ENCODE measurements around the gene SDR9C7. TPM values are rescaled to one million over a fixed set of nuclear protein-coding genes. Genes with fewer than 3 reads are reported as not detected.
"Not testable (repeated sequence)": the region's sequence is repeated elsewhere in the genome, so short reads cannot be mapped to it uniquely, and the experiment has no call there.

The SDR9C7 gene
- total and polyA plus RNA-seq, 2 of the 8 experiments (the other 6 are each of a cell fraction or from before 2014, with no cell fraction given): 0.11 TPM; not detected in 1

DNA sequence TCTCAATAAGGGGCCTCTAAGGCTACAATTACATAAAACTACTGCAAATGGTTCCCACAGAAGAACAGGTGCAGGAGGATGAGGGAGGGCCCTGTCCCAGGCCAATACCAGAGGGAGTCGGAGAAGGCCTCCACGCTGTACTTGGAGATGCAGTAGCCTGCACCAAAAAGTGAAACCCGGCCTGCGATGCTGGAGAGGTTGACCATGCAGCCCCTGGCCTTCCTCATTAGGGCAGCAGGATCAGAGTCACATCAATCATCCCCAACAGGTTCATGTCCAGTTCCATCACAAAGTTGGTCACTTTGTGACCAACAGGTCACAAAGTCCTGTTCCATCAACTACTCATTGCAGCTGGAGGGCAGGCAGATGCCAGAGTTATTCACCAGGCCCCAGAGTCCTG is 49.2 kb upstream of the SDR9C7 start (continued):
- TF ChIP-seq RXRA (IDR thresholded peaks at IDR 0.05; ENCODE audit: insufficient read depth, low read depth, low read length): no peak
- TF ChIP-seq TEAD4 (IDR thresholded peaks at IDR 0.05; ENCODE audit: low read depth, low read length): no peak
- TF ChIP-seq SUZ12 (IDR thresholded peaks at IDR 0.05; ENCODE audit: low read length): no peak
- no peak for TF ChIP-seq FOSL1 (IDR thresholded peaks at IDR 0.05; ENCODE audit: insufficient read depth, low read depth, low read length)

DNA sequence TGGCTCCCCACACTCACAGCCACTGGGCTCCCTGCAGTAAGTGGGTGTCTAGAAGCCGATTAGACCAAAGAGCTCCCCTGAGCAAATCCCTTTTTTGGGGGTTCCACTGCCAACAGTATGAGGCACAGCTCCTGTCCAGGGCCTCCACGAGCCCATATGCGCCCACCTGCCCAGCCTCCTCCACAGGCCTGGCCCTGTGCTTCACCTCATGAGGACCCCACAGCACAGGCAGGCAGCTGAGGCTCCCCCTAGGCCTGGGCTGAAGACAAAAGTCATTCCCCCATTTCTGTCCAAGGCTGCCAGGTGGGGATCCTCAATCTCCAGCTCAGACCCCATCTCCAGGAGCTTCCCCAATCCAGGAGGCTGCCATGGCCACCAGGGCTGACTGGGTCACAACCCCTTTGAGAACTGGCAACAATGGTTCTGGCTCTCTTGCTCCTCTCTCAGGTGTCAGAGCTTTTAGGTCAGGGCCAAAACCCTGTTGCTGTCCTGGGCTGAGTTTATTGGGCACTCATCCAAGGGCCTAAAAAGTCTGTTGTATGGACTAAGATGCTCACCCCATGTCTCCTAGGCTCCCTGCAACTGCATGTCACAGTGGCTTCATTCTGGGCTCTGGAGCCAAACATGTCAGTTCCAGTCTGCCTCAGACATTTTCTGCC is 48.5 kb upstream of the SDR9C7 start:
- H3K23ac ChIP-seq (ENCODE audit: insufficient read length); H3K4me2 ChIP-seq (ENCODE audit: insufficient read depth in 1 of 2, low read depth in 2 of 2, low read length in 2 of 2); H3K18ac ChIP-seq (ENCODE audit: extremely low read depth, low read length); H2BK12ac ChIP-seq (ENCODE audit: low read depth, low read length); H3K4me1 ChIP-seq (replicated peaks in 1 of 4; ENCODE audit: control insufficient read depth in 3 of 4, insufficient read depth in 4 of 4, low read length in 3 of 4); H3K27me3 ChIP-seq (replicated peaks in 1 of 4; ENCODE audit: control insufficient read depth in 3 of 4, extremely low read depth in 1 of 4, insufficient read depth in 3 of 4, low read length in 3 of 4); H3K27ac ChIP-seq (ENCODE audit: low read depth, low read length); H4K8ac ChIP-seq (ENCODE audit: extremely low read depth, insufficient read depth, low read length); H2BK120ac ChIP-seq (replicated peaks; ENCODE audit: low read depth, low read length); POLR2A ChIA-PET (ENCODE audit: partially characterized antibody); H4K91ac ChIP-seq (replicated peaks; ENCODE audit: insufficient read length, low read length); H2BK5ac ChIP-seq (ENCODE audit: low read depth, low read length); H2AK5ac ChIP-seq (ENCODE audit: low read depth, low read length); H4K20me1 ChIP-seq (replicated peaks in 1 of 2; ENCODE audit: control insufficient read depth in 1 of 2, insufficient read depth in 2 of 2, low read length in 2 of 2); H3K14ac ChIP-seq (ENCODE audit: insufficient read length); H3K23me2 ChIP-seq (ENCODE audit: low read depth, low read length); H3K56ac ChIP-seq (replicated peaks; ENCODE audit: insufficient read length, low read depth, low read length); H2BK20ac ChIP-seq (ENCODE audit: low read length); H3K4me3 ChIP-seq (ENCODE audit: extremely low read depth in 1 of 4, insufficient read depth in 2 of 4, low read depth in 3 of 4, low read length in 4 of 4); H3K36me3 ChIP-seq (ENCODE audit: control insufficient read depth in 2 of 4, insufficient read depth in 4 of 4, low read length in 3 of 4); H3K79me2 ChIP-seq (ENCODE audit: control insufficient read depth in 1 of 2, insufficient read depth in 2 of 2, low read length in 2 of 2); FAIRE-seq; H3K4ac ChIP-seq (replicated peaks; ENCODE audit: insufficient read length, low read depth, low read length); H2BK15ac ChIP-seq (ENCODE audit: low read length); DNase-seq (ENCODE audit: low read depth in 1 of 2, low spot score in 2 of 2); H3K9ac ChIP-seq (replicated peaks in 1 of 4; ENCODE audit: extremely low read depth in 1 of 4, low read depth in 3 of 4, low read length in 3 of 4); H3K9me3 ChIP-seq (ENCODE audit: insufficient read depth in 2 of 2, low read depth in 1 of 2, low read length in 1 of 2); H4K5ac ChIP-seq (ENCODE audit: insufficient read length, low read depth, low read length); H2AFZ ChIP-seq (ENCODE audit: low read length); H3K79me1 ChIP-seq (ENCODE audit: low read depth, low read length): not testable (repeated sequence)
- 82% methylated on average over 3 of the region's 3 CpGs; no CpG with 5 or more reads in 1 of the 2 experiments for WGBS, 2 experiments (ENCODE audit: extremely low coverage in 1 of 2, insufficient coverage in 1 of 2, insufficient read length in 1 of 2, insufficient replicate concordance in 2 of 2, low coverage in 1 of 2, low lambda C conversion rate in 2 of 2, missing lambda C conversion rate in 1 of 2)
- CTCF ChIA-PET (ENCODE audit: partially characterized antibody): interaction anchor here (2.0 kb wide), 1 partner anchor 142 kb away, joined by 7 read pairs; no protein-coding TSS in a partner anchor

Data from H1 (cell line).